Karpas-422 (cell line): Measurements from ENCODE around the gene PTRHD1. TPM values are rescaled to one million over a fixed set of nuclear protein-coding genes. Genes with fewer than 3 reads are reported as not detected.

ENCODE experiments used
- DNase-seq: peaks from one replicate; pipeline ENCODE4 v3.0.0-alpha.2; 2015
- H2AFZ ChIP-seq: fragments of 200-600 bp; sonication (generic); 2 replicates; pipeline ENCODE4 v1.6.1; 2014; ENCODE audit warnings: antibody characterized with exemption, low read length, mixed read lengths
- H3K27ac ChIP-seq: fragments of 200-600 bp; sonication (generic); 2 replicates; pipeline ENCODE4 v1.5.1; 2014; ENCODE audit warnings: mild to moderate bottlenecking, low read length, moderate library complexity
- H3K27me3 ChIP-seq: fragments of 200-600 bp; sonication (generic); 2 replicates; pipeline ENCODE4 v1.6.1; 2014; ENCODE audit warnings: low read length, mixed read lengths
- H3K36me3 ChIP-seq: fragments of 200-600 bp; sonication (generic); 2 replicates; pipeline ENCODE4 v1.6.1; 2014; ENCODE audit warnings: low read length, mixed read lengths; ENCODE audit not compliant: insufficient read depth
- H3K4me1 ChIP-seq: fragments of 200-600 bp; sonication (generic); 2 replicates; pipeline ENCODE4 v1.6.1; 2014; ENCODE audit warnings: mild to moderate bottlenecking, low read length, mixed read lengths
- H3K4me2 ChIP-seq: fragments of 200-600 bp; sonication (generic); 2 replicates; pipeline ENCODE4 v1.6.1; 2014; ENCODE audit warnings: low read length, low read depth, mild to moderate bottlenecking; ENCODE audit not compliant: poor library complexity, severe bottlenecking
- H3K4me3 ChIP-seq: fragments of 200-600 bp; sonication (generic); 2 replicates; pipeline ENCODE4 v1.5.1; 2014; ENCODE audit warnings: mild to moderate bottlenecking, antibody characterized with exemption, low read length, mixed read lengths
- H3K79me2 ChIP-seq: fragments of 200-600 bp; sonication (generic); 2 replicates; pipeline ENCODE4 v1.6.1; 2014; ENCODE audit warnings: mild to moderate bottlenecking, low read length, mixed read lengths
- H3K9ac ChIP-seq: fragments of 200-600 bp; sonication (generic); 2 replicates; pipeline ENCODE4 v1.6.0; 2014; ENCODE audit warnings: low read length
- H3K9me2 ChIP-seq: fragments of 200-600 bp; sonication (generic), shearing (Covaris generic); replicated peaks from 2 replicates; pipeline ENCODE4 v1.6.0; 2014; ENCODE audit warnings: mild to moderate bottlenecking, low read length, moderate library complexity; ENCODE audit not compliant: insufficient read depth
- H3K9me3 ChIP-seq: fragments of 300-700, 200-600 bp; sonication (generic); 2 replicates; pipeline ENCODE4 v1.6.1; 2014; ENCODE audit warnings: low read length, mixed read lengths
- H4K20me1 ChIP-seq: fragments of 200-600 bp; sonication (generic); 2 replicates; pipeline ENCODE4 v1.6.1; 2014; ENCODE audit warnings: mild to moderate bottlenecking, antibody characterized with exemption, low read length, low read depth; ENCODE audit not compliant: insufficient read depth
- total RNA-seq: library from RNA; depleted of rRNA; stranded (reverse); fragments of >200 nt; shearing (Covaris generic); gene quantifications from 2 replicates; pipeline ENCODE4 v1.2.3, GENCODE V29; 2014; ENCODE audit warnings: low replicate concordance

The PTRHD1 gene
- total RNA-seq, 1 experiment from 2014 or later, result 14.4 TPM

DNA sequence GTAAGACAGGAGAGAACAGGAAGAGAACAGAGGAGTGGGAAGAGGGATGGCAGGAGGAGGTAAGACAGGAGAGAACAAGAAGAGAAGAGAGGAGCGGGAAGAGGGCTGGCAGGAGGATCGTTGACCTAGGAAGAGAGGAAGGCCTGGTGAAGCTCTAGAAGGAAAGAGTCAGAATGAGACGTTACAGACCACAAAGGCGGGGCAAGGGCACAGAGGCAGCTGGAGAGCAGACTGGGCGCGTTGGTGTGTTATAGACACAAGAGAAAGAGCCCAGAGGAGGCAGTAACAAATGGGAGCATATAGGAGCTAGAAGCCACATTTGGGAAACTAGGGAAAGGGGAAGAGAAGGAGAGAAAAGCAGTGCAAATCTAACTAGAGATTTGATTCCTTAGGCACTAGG, 26.6 kb downstream of the PTRHD1 start:
- no peak overlapping the region for H3K9ac ChIP-seq
- DNase-seq, result no peak
- H3K27me3 ChIP-seq, result no peaks in the 10 kb centered on the region
- H3K36me3 ChIP-seq, result no peaks in the 10 kb centered on the region
- H3K9me2 ChIP-seq, result no peaks in the 10 kb centered on the region
- H3K27ac ChIP-seq, result no peak overlapping the region
- no peak overlapping the region for H3K4me3 ChIP-seq
- H3K9me3 ChIP-seq, result no peaks in the 10 kb centered on the region
- H3K4me2 ChIP-seq, result no peak overlapping the region
- H3K79me2 ChIP-seq, result no peaks in the 10 kb centered on the region
- no peaks in the 10 kb centered on the region for H3K4me1 ChIP-seq
- no peaks in the 10 kb centered on the region for H4K20me1 ChIP-seq
- H2AFZ ChIP-seq, result no peak overlapping the region

DNA sequence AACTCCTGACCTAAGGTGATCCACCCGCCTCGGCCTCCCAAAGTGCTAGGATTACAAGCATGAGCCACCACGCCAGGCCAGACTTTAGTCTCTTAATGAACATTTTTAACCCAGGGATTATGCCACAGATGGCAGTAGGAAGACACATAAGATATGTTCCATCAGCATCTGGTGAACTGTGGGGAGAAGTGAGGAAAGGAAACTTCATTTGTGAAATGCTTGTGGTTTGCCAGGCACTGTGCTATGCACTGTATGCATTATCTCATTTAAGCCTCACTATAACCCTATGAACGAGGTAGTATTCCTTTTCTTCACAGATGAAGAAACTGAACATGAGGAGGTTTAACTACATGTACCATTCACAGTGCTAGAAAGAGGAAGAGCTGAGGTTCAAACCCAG, 29.3 kb downstream of the PTRHD1 start:
- Histone ChIP-seq H3K79me2 (no peaks in the 10 kb centered on the region), H3K4me2 (no peak overlapping the region), H3K4me1 (no peaks in the 10 kb centered on the region), H4K20me1 (no peaks in the 10 kb centered on the region), H3K9me2 (no peaks in the 10 kb centered on the region), H3K9me3 (no peaks in the 10 kb centered on the region), H3K36me3 (no peaks in the 10 kb centered on the region), H3K9ac (no peak overlapping the region), H2AFZ (no peak overlapping the region), H3K4me3 (no peak overlapping the region), H3K27me3 (no peaks in the 10 kb centered on the region), H3K27ac (no peak overlapping the region)
- DNase-seq, result no peak

DNA sequence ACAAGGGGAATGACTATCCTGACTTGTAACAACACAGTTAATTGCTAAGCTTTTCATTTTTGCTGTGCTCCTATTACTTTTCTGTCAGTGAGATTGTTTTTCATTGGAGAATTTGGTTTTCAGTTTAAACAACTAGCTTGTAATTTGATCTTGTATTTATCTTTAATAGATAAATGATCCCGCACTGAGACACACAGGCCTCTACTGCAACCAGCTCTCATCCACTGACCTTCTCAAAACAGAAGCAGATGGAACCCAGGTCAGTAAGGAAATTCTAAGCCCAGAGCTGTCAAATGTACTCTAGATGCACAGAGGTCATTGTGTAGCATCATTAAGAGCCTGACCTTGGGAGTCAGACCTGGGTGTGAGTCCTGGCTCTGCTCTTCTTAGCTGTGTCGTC, 30.7 kb downstream of the PTRHD1 start:
- H3K79me2 ChIP-seq, result no peaks in the 10 kb centered on the region
- H3K9ac ChIP-seq, result no peak overlapping the region
- H3K4me3 ChIP-seq, result no peak overlapping the region
- no peaks in the 10 kb centered on the region for H3K27me3 ChIP-seq
- H3K9me3 ChIP-seq, result no peaks in the 10 kb centered on the region
- no peak overlapping the region for H3K27ac ChIP-seq
- no peak overlapping the region for H2AFZ ChIP-seq
- no peaks in the 10 kb centered on the region for H3K9me2 ChIP-seq
- H4K20me1 ChIP-seq, result no peaks in the 10 kb centered on the region
- H3K36me3 ChIP-seq, result no peaks in the 10 kb centered on the region
- H3K4me1 ChIP-seq, result no peaks in the 10 kb centered on the region
- H3K4me2 ChIP-seq, result no peak overlapping the region
- DNase-seq, result no peak

DNA sequence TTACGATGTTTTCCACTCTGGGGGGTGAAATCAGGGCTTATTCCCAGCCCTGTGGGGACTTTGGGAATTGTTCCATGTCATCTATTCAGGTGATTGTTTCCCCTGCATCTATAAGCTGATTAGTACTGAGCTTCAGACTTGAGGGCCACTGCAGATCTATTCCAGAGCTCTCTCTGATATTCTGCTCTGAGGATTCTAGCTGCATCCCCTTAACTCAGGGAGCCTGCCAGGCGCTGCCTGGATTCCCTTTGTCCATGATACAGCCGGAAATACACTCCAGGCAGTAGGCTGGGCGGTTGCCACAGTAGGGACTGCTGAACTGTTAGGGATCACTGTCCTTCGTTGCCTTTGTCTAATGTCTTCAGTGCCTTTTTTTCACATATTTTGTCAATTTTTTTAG, 31.3 kb downstream of the PTRHD1 start:
- Histone ChIP-seq H3K27me3 (no peaks in the 10 kb centered on the region), H3K4me3 (no peak overlapping the region), H3K79me2 (no peaks in the 10 kb centered on the region), H3K9me2 (no peaks in the 10 kb centered on the region), H3K4me1 (no peaks in the 10 kb centered on the region), H2AFZ (no peak overlapping the region), H3K9ac (no peak overlapping the region), H3K27ac (no peak overlapping the region), H4K20me1 (no peaks in the 10 kb centered on the region), H3K36me3 (no peaks in the 10 kb centered on the region), H3K4me2 (no peak overlapping the region), H3K9me3 (no peaks in the 10 kb centered on the region)
- DNase-seq, result no peak

DNA sequence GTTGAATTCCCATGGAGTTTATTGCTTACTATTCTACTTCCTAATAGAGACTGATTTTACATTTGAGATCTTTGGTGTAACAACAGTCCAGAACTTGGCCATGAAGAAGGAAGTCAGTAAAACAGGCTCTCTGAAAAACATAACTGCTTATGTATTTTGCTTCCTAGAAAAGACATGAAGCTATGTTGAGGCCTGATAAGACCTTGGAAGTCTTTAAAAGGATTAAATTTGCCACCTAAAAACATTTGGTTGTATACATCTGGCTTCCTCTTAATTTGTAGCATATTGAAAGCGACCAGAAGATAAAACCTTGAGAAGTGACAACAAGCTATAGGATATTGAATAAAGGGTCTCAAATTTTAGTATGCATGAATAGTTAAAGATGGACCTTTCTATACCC, 36.4 kb downstream of the PTRHD1 start:
- no peaks in the 10 kb centered on the region for H3K36me3 ChIP-seq
- no peak overlapping the region for H2AFZ ChIP-seq
- no peak overlapping the region for H3K4me3 ChIP-seq
- no peaks in the 10 kb centered on the region for H3K9me2 ChIP-seq
- no peaks in the 10 kb centered on the region for H3K9me3 ChIP-seq
- no peak overlapping the region for H3K9ac ChIP-seq
- no peaks in the 10 kb centered on the region for H3K27me3 ChIP-seq
- H3K27ac ChIP-seq, result no peak overlapping the region
- no peak for DNase-seq
- H3K4me2 ChIP-seq, result no peak overlapping the region
- H4K20me1 ChIP-seq, result no peaks in the 10 kb centered on the region
- H3K79me2 ChIP-seq, result no peaks in the 10 kb centered on the region
- no peaks in the 10 kb centered on the region for H3K4me1 ChIP-seq

DNA sequence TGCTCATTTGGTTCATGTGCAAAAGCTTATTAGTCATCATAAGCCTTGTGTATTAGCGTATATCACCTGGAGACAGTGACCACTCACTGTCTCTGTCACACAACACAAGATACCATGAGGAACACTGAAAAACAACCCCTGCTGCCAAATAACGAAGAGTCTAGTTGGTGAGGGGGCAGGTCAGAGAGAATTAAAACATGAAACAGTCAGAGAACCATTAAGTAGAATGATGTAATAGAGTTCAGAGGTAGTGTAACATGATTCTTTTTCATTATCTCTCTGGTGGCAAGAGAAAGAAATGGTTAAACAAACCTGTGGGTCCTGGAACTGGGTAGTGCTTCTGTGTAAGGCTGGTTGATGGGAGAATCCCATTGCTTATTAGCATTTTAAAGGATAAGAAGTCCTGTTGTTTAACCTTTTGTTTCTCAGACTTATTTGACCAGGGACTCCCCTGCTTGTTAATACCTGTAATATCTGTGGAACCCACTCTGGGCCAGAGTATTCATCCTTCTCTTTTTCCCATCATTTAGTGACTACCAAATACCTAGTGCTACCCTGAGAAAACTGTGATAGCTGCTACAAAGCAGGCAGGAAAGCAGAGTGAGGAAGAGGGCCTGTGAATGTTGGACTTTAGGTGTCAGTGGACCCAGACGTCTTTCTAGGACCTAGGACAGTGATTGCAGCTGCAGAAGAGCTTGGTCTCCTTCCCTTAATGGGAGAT, 38.0 kb downstream of the PTRHD1 start:
- H3K36me3 ChIP-seq, result no peaks in the 10 kb centered on the region
- no peaks in the 10 kb centered on the region for H4K20me1 ChIP-seq
- H3K4me3 ChIP-seq, result no peak overlapping the region
- no peaks in the 10 kb centered on the region for H3K79me2 ChIP-seq
- H3K4me1 ChIP-seq, result no peaks in the 10 kb centered on the region
- no peak overlapping the region for H3K27ac ChIP-seq
- no peak overlapping the region for H3K4me2 ChIP-seq
- H3K9me2 ChIP-seq, result no peaks in the 10 kb centered on the region
- H2AFZ ChIP-seq, result no peak overlapping the region
- no peak for DNase-seq
- no peaks in the 10 kb centered on the region for H3K9me3 ChIP-seq
- no peaks in the 10 kb centered on the region for H3K27me3 ChIP-seq
- no peak overlapping the region for H3K9ac ChIP-seq

DNA sequence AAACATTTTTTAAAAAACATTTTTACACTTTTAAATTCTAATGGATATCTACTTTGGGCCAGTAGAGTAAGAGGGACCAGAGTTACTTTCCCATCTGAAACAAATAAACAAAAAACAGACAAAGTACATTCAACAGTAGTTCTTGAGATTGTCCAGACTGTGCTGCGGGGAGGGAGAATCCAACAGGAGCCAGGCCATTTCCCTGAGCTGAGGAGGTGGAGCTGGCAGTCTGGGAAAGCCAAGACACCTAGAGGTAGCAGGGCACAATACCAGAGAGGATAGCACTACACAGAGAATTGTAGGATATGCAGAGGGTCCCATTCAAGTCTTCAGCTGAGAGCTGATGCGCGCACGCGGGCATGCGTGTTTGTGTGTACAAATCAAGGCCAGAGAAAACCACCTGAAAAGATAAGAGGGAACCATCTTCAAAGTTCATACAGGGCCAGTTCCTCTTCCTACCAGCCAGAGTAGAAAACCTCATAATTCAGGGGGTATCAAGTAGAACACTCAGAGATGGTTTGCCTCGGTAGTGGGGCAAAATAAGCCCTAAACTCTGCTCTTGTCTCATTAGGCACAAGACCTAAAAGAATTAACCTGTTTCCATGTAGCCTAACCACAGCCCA, 44.0 kb downstream of the PTRHD1 start:
- Histone ChIP-seq H3K36me3 (no peaks in the 10 kb centered on the region), H3K4me1 (peaks cover 6% of the 10 kb centered on the region), H3K27ac (no peak overlapping the region), H3K4me3 (no peak overlapping the region), H3K9me3 (no peaks in the 10 kb centered on the region), H3K27me3 (no peaks in the 10 kb centered on the region), H3K4me2 (no peak overlapping the region), H3K9me2 (no peaks in the 10 kb centered on the region), H3K9ac (no peak overlapping the region), H3K79me2 (no peaks in the 10 kb centered on the region), H2AFZ (no peak overlapping the region), H4K20me1 (no peaks in the 10 kb centered on the region)
- no peak for DNase-seq

DNA sequence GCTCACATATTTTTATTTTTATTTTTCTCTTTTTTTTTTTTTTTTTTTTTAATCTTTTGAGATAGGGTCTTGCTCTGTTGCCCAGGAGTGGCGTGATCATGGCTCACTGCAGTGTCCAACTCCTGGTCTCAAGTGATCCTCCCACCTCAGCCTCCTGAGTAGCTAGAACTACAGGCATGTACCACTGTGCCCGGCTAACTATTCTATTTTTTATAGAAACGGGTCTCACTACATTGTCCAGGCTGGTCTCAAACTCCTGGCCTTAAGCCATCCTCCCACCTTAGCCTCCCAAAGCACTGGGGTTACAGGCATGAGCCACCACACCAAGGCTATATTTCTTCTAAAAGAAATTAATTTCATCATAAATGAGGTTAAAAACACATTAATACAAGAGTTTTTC, 45.9 kb downstream of the PTRHD1 start:
- Histone ChIP-seq H3K9me2 (no peaks in the 10 kb centered on the region), H3K4me3 (no peak overlapping the region), H3K36me3 (no peaks in the 10 kb centered on the region), H3K9ac (no peak overlapping the region), H2AFZ (no peak overlapping the region), H3K27me3 (no peaks in the 10 kb centered on the region), H3K79me2 (no peaks in the 10 kb centered on the region), H4K20me1 (no peaks in the 10 kb centered on the region), H3K9me3 (no peaks in the 10 kb centered on the region), H3K27ac (no peak overlapping the region), H3K4me2 (no peak overlapping the region), H3K4me1 (peaks cover 12% of the 10 kb centered on the region)
- no peak for DNase-seq
